GM21576 (cell line): ENCODE data around the gene HMGN5.

Source experiments
- ATAC-seq: cut with Tn5 transposase; IDR thresholded peaks from one replicate; pipeline ENCODE4 v1.9.1; 2021; ENCODE audit warnings: mild to moderate bottlenecking, moderate library complexity; ENCODE audit not compliant: unreplicated experiment

The HMGN5 gene, protein sequence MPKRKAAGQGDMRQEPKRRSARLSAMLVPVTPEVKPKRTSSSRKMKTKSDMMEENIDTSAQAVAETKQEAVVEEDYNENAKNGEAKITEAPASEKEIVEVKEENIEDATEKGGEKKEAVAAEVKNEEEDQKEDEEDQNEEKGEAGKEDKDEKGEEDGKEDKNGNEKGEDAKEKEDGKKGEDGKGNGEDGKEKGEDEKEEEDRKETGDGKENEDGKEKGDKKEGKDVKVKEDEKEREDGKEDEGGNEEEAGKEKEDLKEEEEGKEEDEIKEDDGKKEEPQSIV

DNA sequence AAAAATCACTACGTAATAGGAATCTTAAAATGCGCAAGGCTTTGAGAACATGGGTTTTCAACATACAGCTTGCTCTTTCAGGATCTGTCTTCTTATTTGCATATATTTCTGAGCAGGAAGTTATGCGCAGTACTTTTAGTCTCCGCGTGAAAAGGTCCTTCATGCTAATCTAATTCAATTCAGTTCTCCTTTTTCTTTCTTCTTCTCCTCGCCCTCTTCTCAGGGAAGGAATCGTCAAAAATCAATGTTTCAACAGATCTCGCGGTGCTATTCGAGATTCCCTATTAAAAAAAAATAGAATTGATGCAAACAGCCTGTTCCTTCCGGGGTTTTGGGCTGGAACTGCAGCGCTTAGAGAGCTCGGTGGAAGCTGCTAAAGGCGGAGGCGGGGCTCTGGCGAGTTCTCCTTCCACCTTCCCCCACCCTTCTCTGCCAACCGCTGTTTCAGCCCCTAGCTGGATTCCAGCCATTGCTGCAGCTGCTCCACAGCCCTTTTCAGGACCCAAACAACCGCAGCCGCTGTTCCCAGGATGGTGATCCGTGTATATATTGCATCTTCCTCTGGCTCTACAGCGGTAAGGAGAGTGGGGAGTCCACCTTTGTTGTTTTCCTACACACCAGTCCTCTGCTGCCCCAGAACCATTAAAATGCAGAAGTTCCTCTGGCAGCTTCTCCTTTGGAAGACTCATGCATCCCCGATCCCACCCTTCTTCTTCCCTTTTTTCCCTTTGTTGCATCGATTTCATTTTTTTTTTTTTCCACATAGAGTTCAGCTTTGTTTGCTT, at the start of gene HMGN5, which contains the start of gene SH3BGRL:
TSS of gene HMGN5 (minus strand) at position 243 of the 785 bp plus-strand sequence. CDS start 80,364 bp downstream, outside the sequence.
TSS of gene SH3BGRL (plus strand) at position 432 of the 785 bp plus-strand sequence. CDS start at position 531, 99 bp downstream.
- peak; percentile 92 for ATAC-seq

DNA sequence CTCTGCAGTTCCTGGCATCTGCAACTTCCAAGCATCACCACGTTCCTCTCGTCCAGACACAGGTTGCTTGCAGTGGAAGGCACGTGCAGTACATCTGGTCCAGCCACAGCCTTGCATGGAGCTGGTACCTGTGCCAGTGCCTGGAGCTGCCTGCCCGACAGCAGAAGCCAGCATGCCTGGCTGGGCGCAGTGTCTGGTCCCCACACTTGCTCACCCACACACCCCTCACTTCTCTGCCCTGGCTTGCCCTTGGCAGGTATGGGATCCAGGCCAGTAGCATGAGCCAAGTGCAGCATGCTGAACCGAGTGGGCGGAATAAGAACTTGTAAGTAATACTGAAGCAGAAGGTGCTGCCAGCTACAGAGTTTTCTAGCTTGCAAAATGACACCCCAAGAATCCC, 40.0 kb upstream of the HMGN5 start:
- no peak for ATAC-seq

DNA sequence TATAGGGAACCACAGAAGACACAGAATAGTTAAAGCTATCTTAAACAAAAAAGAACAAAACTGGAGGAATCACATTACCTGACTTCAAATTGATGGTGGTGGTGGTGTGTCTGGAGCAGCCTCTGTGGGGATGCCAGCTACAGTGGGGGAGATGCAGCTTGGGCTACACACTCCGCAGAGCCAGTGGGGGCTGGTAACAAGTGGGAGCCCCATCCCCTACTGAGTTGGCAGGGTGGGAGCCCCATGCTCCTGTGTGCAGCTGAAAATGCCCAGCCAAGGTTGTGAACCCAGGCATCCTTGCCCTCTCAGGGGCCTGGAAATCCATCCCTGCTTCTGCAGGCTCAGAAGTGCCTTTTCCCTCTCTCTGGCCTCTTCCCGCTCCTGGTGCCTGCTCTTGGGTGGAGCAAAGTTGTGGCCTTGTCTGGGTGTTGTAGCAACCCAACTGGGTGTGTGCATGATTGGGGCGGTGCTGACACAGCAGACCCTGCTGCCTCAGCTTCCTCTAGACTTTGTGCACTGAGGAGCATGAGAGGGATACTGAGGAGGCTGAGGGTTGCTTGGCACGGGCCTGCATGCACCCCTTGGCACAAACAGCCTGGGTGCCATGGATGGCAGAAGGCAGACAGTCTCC, 39.1 kb upstream of the HMGN5 start:
- no peak for ATAC-seq

DNA sequence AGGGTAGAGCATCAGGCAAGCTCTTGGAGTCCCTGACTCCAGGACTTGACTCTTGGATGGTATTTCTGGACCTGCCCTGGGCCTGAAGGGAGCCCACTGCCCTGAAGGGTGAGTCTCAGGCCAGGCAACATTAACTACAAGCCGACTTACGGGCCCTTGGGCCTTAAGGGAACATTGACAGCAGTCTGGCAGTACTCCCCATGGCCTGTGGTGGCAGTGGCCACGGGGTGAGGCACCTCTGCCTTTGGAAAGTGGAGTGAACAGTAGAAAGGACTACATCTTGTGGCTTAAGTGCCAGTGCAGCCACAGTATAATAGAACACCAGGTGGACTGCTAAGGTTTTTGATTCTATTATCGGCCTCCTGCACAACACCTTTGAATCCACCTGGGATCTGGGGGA, 36.5 kb upstream of the HMGN5 start:
- no peak for ATAC-seq

DNA sequence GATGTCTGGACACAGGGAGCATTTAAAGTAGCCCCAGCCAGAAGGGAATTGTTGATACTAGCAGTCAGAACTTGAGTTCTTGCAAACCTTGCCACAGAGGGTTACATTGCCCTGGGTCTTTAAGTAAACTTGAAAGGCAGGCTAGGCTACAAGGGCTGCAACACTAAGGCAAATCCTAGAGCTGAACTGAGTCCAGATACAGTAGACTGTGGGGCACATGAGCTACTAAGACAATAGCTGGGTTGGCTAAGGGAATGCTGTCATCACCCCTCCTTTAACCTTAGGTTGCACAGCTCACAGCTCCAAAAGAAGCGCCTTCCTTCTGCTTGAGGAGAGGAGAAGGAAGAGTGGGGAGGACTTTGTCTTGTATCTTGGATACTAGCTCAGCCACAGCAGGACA, 35.8 kb upstream of the HMGN5 start:
- ATAC-seq, result no peak

DNA sequence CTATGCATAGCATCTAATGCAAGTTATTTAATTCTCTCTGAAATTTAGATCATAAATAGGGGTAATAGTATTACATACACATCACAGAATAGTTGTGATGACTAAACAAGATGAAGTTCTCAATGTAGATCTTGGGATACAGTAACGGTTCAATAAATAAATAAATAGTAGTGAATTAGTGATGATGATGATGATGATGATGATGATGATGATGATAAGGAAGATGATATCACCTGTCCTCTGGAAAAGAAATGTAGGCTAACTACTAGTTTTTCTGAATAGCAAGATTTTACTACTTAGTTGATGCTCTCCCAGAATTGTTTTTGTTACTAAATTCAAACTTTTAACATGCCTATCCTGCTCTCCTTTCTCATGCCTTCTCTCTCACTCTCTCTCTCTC, 30.5 kb upstream of the HMGN5 start:
- no peak for ATAC-seq

DNA sequence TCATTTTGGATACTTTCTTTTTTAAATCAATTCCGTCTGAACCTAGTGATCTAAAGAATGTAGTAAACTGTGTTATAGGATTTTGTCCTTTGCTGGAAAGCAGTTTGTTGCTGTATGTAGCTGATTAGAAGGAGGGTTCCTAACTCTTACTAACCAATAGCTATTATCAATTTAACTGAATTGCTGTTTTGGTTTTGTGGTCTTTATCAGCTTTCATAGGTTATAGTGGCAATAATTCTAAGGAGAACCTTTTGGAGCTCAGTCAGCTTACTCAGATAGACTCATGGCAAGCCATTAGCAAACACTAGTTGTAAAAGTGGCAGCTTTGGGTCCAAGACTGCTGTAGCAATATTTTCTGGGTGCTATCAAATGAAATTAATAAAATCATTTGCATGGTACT, 29.8 kb upstream of the HMGN5 start:
- no peak for ATAC-seq

DNA sequence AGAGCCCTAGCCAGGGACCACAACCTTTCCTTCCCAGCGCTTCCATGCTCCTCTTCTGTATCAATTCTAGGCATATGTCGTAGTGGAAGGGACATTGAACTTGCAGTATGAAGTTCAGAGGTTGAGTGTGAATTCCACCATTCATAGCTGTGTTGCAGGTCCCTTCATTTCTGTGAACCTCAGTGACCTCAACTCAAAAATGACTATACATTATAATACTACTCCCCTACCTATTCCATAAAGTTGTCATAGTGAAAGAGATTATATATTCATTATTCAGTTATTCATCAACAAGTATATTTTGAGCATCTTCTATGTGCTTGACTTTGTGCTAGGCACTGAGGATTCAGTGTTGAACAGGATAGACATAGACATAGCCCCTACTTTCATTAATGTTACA, 28.2 kb upstream of the HMGN5 start:
- ATAC-seq, result no peak

DNA sequence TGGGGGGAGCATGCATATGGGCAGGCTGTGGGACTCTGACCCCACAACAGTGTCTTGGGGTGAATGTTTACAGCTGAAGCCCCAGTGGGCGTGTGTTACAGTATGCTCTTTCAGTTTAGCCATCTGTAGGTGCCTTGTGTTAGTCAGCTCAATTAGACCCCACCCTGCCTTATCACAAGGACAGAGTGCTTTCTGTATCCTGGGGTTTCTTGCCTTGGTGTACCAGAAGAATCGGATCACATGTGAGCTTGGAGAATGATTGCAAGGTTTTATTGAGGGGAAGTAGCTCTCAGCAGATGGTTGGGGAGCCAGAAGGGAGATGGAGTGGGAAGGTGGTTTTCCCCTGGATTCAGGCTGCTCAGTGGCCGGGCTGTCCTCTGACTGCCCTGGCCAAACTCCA, 27.5 kb upstream of the HMGN5 start:
- no peak for ATAC-seq

DNA sequence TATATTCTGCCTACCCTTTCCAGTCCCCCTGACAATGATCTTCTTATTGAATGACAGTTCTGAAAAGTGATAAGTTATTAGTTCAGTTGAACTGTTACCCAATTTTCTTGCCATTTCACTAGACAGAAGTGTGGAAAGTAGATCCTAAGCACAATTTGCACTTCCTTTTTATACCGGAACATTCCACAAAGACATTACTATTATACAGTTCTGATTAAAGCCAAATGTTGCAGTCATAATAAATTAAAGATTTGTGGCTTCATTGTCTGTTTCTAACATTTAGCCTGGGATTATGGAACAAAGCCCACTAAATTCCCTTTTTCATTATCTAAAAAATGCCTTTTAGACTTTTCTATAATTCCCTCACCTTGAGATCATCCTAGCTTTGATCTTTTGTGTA, 14.0 kb upstream of the HMGN5 start:
- ATAC-seq, result no peak

DNA sequence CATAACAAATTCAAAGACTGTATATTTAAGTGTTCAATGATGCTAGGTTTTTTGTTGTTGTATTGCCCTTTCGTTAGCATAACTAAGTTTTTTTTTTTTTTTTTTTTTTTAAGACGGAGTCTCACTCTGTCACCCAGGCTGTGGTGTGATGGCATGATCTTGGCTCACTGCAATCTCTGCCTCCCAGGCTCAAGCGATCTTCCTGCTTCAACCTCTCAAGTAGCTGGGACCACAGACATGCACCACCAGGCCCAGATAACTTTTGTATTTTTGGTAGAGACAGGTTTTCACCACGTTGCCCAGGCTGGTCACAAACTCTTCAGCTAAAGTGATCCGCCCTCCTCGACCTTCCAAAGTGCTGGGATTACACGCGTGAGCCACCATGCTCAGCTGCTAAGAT, 7.2 kb upstream of the HMGN5 start:
- no peak for ATAC-seq

DNA sequence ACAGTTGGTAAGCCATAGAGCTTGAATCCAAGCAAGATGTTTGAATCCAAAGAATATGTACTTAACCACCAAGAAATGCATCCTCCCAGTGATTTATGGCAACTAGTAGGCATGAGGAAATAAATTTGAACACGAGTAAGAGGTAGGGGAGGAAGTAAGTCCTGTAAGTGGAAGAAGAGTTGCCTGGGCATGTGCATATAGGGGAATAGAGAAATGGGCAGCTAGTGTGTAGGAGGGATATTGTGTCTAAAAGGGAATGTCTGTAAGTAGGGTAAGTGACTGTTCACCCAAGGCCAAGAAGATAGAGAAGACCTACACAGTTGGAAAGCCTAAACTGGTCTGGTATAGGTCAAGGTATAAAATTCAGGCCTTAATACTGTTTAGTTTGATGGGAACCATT, 4.8 kb upstream of the HMGN5 start:
- no peak for ATAC-seq

DNA sequence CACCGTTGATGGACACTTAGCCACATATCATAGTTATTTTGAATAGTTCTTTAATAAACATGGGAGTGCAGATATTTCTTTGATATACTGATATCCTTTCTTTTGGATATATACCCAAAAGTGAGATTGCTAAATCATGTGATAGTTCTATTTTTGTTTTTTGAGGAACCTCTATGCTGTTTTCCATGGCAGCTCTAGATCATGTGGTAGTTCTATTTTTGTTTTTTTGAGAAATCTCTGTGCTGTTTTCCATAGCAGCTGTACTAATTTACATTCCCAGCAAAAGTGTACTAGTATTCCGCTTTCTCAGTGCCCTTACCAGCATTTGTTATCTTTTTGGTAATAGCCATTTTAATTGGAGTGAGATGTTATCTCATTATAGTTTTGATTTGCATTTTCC, 3.8 kb upstream of the HMGN5 start:
- no peak for ATAC-seq

DNA sequence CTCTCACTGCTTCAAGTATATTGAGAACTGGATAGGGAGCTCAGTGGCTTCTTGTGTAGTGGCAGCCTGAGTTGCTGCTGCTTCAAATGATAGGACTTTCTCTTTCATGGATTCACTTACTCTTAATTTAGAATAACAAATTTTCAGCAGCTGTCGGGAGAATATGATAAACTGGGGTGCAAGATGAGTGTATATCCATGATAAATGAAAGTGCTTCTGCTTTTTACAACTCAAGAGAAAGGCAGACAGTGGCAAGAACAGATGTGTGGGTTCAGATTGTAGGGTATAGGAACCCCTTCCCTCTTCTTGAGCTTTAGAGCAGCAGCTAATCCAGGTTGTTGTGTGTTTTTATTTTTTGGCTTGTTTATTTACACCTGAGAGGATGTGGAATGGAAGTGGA, 1.2 kb upstream of the HMGN5 start:
- no peak for ATAC-seq

DNA sequence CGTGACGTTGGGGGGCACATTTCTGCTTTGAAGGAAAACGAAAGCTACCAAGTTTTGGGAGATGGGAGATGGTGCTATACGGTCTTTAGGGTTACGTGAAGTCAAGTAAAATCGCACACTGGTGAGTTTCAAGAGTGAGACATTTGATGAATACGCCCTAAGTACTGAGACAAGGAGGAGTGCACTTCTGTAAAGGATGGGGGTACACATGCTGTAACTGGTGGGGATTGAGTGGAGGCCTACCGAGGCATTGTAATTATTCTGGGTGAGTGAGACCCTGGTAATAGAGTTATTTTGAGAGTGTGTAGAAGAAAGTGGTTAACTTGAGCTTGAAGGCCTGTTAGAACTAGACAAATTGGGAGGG, 725 bp upstream of the HMGN5 start:
- no peak for ATAC-seq

DNA sequence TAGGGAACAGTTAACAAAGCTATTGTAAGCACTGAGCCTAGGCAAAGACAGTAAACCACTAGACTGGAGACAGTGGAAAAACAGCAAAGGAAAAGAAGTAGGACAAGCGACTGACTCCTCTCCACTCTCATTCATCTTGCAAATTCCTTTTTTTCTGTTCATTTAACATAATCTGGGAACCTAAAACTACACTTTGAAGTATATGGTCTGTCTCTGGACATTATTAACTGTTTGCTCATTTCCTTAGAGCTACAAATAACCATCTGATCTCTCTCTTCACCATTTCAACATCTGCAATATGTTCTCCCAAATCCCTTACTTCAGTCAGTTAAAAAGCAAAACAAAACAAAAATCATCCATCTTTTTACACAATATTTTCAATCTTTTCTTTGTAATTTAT, 642 bp downstream of the HMGN5 start:
- no peak for ATAC-seq

DNA sequence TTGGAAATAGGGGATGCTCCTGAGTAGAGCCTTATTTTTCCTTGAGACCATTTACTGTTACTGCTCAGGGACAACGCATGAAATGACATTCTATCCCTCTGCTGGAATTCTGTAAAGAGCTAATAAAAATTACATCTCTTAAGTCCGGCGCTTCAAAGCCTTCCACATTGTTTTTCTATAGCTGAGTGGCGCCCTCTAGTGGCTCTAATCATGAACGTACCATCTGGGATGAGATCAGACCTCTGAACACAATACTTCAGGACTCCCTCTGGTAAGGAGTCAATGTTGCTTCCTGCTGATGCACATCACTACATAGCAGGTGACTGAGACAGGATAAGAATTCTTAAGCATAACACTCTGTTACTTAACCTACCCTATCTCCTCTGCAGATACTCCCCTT, 6.0 kb downstream of the HMGN5 start:
- peak; percentile 98 for ATAC-seq

DNA sequence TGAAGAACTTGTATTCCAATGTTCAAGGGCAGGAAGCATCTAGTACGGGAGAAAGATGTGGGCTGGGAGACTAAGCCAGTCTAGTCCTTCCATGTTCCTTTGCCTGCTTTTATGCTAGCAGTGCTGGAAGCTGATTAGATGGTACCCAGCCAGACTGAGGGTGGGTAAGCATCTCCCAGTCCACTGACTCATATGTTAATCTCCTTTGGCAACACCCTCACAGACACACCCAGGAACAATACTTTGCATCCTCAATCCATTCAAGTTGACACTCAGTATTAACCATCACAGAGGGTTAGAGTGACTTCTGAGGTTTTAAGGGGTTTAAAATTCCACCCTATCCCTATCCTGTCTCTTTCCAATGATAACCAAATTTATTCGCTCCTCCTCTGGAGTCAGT, 6.5 kb downstream of the HMGN5 start:
- ATAC-seq, result no peak

DNA sequence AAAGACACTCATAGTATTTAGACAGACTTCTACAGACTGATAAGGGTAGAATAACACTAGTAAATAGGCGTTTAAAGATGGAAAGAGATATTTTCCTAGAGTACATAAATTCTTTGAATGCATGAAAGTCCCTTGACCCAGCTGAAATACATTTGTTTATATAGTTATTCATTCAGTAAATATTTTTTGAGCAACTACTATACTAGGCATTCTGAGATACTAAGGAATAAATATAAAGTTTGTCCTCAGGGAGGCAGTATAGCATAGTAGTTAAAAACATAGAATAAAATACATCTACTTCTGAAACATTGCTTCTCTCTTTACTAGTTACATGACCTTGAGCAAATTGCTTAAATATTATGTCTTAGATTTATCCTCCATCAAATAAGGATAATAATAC, 27.4 kb downstream of the HMGN5 start:
- no peak for ATAC-seq

DNA sequence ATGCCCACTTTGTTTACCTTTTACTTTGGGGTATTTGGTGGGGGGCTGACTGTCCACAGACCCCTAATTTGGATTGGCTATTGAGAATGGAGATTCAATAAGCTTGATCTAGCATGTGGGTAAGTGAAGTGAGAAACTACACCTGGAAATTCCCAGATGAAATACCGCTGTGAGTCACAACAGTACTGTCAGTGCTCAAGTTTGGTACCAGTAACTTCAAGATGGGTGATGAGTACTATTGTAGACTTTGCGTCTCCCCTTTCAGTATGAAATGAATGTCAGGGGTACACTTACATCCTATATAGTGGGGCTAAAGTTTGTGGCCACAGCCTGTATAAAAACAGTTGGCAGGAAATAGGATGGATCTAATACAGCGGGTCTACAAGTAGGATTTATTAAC, 33.3 kb downstream of the HMGN5 start:
- ATAC-seq, result no peak

DNA sequence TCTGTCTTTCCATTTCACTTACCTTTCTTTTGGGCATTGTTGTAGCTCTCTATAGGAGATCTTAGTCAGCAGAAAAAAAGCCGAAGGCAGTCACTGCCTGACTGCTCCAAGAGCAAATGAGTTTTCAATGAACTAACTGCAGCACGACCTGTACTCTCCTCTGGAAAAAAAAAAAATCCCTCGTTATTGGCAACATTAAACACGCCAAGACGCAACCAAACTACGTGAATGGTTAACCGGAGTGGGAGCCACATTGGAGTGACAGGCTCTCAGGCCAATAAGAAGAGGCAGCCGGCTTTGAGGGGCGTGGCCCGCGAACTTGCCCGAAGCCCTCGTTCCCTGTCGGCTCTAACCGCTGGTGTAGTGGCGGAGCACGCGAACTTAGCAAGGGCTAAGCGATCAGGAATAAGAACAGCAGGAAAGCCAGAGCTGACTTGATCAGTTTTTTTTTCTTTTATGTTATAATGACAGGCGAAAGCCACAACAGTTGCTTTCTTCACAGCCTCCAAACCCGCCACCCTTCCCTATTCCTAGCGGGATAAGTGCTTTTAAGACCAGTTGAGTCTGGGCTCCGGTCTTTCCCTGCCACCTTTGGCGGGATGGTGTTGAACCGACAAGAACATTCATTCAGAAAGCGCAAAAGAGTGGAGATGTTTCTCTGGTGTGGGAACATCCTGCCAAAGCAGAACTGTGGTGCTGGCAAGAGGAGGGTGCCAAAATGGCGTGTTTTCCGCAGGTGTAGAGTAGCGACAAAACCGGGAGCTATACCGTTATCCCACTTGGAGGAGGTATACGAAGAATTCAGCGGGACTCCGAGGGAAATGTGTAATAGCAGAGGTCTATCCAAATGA, 80.0 kb downstream of the HMGN5 start:
- ATAC-seq, result peak; percentile 94
